ENCODE data around the gene CCDC33. TPM values are rescaled to one million over a fixed set of nuclear protein-coding genes. Genes with fewer than 3 reads are reported as not detected.

The CCDC33 gene
- total RNA-seq, 4 donors from 2014 or later = 1.4 to 2.8 (median 1.7) TPM

DNA sequence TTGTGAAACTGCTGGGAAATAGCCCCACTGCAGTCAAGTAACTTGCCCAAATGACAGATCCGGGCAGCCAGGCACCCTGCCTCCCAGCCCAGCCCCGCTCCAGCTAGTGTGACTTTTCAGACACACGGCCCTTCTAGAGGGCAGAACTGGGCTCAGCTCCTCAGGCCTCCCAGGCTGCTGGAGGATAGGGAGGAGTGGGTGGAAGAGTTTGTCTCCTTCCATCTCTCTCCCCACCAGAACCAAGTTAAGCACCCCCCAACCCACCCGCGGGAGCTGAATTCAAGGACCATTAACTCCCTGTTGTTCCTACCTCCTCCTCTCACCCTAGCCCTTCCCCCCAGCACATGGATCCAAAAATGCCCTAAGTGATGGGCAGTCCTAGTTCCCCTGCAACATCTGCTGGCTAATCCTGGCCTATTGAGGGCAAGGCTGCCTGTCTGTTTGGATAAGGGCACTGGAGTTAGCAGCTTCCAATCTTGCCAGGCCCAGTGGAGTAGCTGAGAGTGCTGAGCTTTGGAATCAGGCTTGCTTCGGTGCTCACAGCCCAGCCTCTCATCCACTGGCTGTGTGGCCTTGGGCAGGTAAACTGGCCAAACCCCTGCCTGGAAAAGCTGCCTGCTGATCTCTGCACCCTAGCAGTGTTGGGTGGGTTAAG lies 3.1 kb downstream of the CCDC33 start:
- intact Hi-C loops (cut with DNase I; ENCODE audit: low total_unique reads) = no loop called here
- DNase-seq = no peak
- no peak overlapping the region for H3K27ac ChIP-seq
- TF ChIP-seq POLR2A (IDR thresholded peaks at IDR 0.05) = no peak
- TF ChIP-seq, protein P1, sequence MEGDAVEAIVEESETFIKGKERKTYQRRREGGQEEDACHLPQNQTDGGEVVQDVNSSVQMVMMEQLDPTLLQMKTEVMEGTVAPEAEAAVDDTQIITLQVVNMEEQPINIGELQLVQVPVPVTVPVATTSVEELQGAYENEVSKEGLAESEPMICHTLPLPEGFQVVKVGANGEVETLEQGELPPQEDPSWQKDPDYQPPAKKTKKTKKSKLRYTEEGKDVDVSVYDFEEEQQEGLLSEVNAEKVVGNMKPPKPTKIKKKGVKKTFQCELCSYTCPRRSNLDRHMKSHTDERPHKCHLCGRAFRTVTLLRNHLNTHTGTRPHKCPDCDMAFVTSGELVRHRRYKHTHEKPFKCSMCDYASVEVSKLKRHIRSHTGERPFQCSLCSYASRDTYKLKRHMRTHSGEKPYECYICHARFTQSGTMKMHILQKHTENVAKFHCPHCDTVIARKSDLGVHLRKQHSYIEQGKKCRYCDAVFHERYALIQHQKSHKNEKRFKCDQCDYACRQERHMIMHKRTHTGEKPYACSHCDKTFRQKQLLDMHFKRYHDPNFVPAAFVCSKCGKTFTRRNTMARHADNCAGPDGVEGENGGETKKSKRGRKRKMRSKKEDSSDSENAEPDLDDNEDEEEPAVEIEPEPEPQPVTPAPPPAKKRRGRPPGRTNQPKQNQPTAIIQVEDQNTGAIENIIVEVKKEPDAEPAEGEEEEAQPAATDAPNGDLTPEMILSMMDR (IDR thresholded peaks at IDR 0.05) = no peak
- no peaks in the 10 kb centered on the region for H3K4me1 ChIP-seq
- no peaks in the 10 kb centered on the region for H3K9me3 ChIP-seq
- no peaks in the 10 kb centered on the region for H3K27me3 ChIP-seq
- H3K36me3 ChIP-seq = no peaks in the 10 kb centered on the region
- no peak overlapping the region for H3K4me3 ChIP-seq

DNA sequence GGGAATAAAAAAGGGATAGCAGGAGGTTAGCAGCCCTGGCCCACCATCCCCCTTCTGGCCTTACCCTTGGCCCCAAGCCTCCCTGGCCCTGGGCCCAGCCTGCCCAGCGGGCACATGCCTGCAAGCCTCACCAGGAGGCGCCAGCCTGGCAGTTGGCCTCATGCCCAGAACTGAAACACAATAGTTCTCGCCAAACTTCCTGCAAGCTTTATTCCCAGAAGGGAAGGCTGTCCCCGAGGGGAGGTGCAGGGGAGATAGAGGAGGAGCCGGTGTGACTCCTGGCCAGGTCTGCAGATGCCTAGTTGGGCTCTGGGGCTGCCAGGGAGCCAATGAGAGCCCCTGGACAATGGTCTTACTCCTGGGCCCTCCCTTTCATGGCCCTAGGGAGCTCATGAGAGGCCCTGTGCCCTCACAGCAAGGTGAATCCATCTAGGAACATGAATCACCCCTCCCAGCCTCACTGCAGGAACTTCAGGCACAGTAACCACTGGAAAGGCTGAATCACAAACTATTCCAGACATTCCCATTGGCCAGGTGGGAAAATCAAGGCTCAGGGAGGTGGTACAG lies 4.0 kb downstream of the CCDC33 start:
- Histone ChIP-seq H3K27me3 (peaks cover 0 to under 1% of the 10 kb centered on the region in 2 donors), H3K9me3 (no peaks in the 10 kb centered on the region), H3K4me1 (no peaks in the 10 kb centered on the region), H3K36me3 (no peaks in the 10 kb centered on the region), H3K4me3 (no peak overlapping the region), H3K27ac (peak overlapping the region in 1 of 2 donors; percentile 21)
- intact Hi-C loops (cut with DNase I; ENCODE audit: low total_unique reads) = no loop called here
- peak; percentile 48 to 67 for DNase-seq
- TF ChIP-seq, protein P1 (IDR thresholded peaks at IDR 0.05) = peak in 3 of 4 experiments; percentile 15 to 44 (median 37)
- TF ChIP-seq POLR2A (IDR thresholded peaks at IDR 0.05) = no peak

DNA sequence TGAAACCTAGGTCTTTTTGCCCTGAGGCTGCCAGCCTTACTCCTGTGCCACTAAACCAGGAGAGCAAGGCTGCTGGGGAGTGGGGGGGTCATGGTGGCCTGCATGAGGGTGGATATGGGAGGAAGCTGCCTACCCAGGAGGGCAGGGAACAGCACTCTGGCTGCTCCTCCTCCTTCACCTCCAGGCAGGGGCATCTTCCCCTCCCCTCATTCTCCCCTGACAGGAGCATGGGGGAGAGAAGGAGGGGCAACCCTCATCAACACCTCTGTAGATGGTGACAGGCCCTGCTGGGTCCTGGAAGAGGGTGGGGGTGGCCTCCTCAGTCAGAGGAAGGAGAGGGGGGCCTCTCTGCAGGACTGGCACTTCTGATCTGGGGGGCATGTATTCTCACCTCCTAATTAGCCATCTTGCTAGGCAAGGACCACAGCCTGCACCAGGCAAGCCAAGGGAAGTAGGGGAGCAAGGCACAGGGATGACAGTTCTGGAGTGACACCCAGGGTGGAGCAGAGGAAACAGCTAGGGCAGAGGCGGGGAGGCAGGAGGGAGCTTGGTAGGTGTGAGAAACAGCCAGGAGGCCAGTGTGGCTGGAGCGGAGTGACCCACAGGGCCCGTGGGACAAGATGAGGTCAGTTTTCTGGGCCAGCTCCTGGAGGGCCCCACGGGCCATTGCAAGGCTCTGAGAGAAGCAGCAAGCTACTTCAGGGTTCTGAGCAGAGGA lies 4.9 kb downstream of the CCDC33 start:
- no peaks in the 10 kb centered on the region for H3K36me3 ChIP-seq
- H3K27me3 ChIP-seq = peaks cover 0 to 7% of the 10 kb centered on the region in 2 donors
- intact Hi-C loops (cut with DNase I; ENCODE audit: low total_unique reads) = no loop called here
- TF ChIP-seq, protein P1 (IDR thresholded peaks at IDR 0.05) = no peak
- TF ChIP-seq POLR2A (IDR thresholded peaks at IDR 0.05) = no peak
- no peak overlapping the region for H3K4me3 ChIP-seq
- no peaks in the 10 kb centered on the region for H3K4me1 ChIP-seq
- no peaks in the 10 kb centered on the region for H3K9me3 ChIP-seq
- H3K27ac ChIP-seq = no peak overlapping the region
- no peak for DNase-seq

DNA sequence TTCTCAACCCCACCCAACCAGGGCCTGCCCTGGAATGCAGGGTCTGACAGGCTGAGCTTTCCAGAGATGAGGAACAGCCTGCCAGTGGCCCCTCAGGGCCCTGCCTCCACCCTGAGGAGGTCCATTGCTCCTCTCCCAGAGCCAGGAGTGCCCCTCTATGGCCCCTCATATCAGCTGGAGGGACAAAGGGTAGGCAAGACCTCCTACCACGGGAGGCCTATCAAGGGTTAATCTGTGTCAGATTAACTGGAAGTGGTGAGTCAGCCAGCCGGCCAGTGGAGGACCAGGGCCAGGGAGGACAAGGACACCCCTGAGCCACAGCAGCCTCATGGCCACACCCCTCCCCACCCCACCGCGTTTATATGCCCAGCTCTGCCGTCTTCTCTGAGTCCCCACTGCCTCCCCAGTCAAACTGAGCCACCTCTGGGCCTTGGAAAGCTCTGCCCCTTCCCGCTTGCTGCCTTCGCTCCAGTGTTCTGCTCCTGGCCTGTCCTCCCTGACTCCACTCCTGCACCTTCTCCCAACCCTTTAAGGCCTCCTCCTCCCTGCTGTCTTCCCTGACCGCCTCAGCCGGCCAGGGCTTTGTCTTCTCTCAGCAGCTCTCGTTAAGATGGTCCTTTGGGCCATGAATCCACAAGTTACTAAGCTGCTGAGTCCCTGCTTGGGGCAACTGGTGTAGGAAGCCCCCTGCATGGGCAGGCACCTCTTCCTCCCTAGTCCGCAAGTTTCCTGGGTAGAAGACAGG lies 6.5 kb downstream of the CCDC33 start:
- Histone ChIP-seq H3K9me3 (no peaks in the 10 kb centered on the region), H3K27ac (no peak overlapping the region), H3K36me3 (no peaks in the 10 kb centered on the region), H3K4me3 (no peak overlapping the region), H3K27me3 (peaks cover 0 to 7% of the 10 kb centered on the region in 2 donors), H3K4me1 (no peaks in the 10 kb centered on the region)
- TF ChIP-seq, protein P1 (IDR thresholded peaks at IDR 0.05) = no peak
- TF ChIP-seq POLR2A (IDR thresholded peaks at IDR 0.05) = no peak
- intact Hi-C loops (cut with DNase I; ENCODE audit: low total_unique reads) = no loop called here
- DNase-seq = no peak

Data from uterus (tissue), 4 donors.